ENCODE results near the gene TRIM41. TPM values are rescaled to one million over a fixed set of nuclear protein-coding genes. Genes with fewer than 3 reads are reported as not detected.

The TRIM41 gene
- polyA plus RNA-seq, 2 donors = 14.2 to 19.5 TPM

DNA sequence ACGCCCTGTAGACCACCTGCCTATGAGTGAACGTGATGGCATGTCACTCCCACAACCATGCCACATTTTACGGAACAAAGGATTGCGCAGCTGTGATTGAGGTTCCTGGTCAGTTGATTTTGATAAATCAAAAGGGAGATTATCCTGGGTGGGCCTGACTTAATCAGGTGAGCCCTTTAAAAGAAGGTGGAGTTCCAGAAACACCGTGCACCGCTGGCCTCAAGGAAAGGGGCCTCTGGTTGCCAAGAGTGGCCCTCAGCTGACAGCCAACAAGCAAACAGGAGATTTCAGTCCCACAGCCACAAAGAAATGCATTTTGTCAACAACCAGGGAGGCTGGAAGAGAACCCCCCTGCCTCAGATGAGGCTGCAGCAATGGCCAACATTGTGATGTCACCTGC lies 37.1 kb upstream of the TRIM41 start:
- WGBS, 2 donors = 82 to 85% methylated on average over 6 of the region's 6 CpGs
- peaks cover 4 to 6% of the 10 kb centered on the region in 2 donors for H3K4me1 ChIP-seq (ENCODE audit: control insufficient read depth in 2 of 2, insufficient read depth in 2 of 2, low read length in 1 of 2)

DNA sequence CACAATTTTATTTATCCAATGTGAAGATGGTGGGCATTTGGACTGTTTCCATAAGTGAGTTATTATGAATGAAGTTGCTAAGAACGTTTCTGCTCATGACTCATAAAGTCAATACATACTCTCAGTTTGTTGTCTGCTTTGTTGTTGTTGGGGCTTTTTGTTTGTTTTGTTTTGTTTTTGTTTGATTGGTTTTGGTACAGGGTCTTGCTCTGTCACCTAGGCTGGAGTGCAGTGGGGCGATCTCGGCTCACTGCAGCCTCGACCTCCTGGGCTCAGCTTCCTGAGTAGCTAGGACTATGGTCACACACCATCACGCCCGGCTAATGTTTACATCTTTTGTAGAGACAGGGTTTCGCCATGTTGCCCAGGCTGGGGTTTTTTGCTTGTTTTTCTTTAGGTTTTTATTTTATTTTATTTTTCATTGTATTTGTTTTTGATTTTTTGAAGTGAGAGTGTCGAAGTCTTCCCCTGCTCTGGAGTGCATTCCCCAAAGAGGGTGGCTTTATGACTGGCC lies 36.0 kb upstream of the TRIM41 start:
- Histone ChIP-seq H3K4me3 (ENCODE audit: low read depth in 1 of 2, low read length in 2 of 2) (no peak overlapping the region), H3K36me3 (ENCODE audit: control insufficient read depth in 2 of 2, insufficient read depth in 2 of 2, low read length in 1 of 2) (no peaks in the 10 kb centered on the region), H3K9me3 (ENCODE audit: control insufficient read depth in 2 of 2, insufficient read depth in 1 of 2, low read depth in 1 of 2, low read length in 1 of 2) (no peaks in the 10 kb centered on the region), H3K4me1 (ENCODE audit: control insufficient read depth in 2 of 2, insufficient read depth in 2 of 2, low read length in 1 of 2) (peaks cover 4 to 6% of the 10 kb centered on the region in 2 donors), H3K27ac (ENCODE audit: low read depth in 2 of 2, low read length in 1 of 2) (peak overlapping the region in 1 of 2 donors; percentile 43), H3K27me3 (ENCODE audit: control insufficient read depth in 1 of 2, insufficient read depth in 2 of 2, low read length in 2 of 2) (no peaks in the 10 kb centered on the region)
- 45 to 55% methylated on average over 8 of the region's 8 CpGs for WGBS, 2 donors

More for the DNA sequence above, 37.1 kb upstream of the TRIM41 start:
- no peaks in the 10 kb centered on the region for H3K27me3 ChIP-seq (ENCODE audit: control insufficient read depth in 1 of 2, insufficient read depth in 2 of 2, low read length in 2 of 2)
- no peak overlapping the region for H3K27ac ChIP-seq (ENCODE audit: low read depth in 2 of 2, low read length in 1 of 2)
- no peaks in the 10 kb centered on the region for H3K9me3 ChIP-seq (ENCODE audit: control insufficient read depth in 2 of 2, insufficient read depth in 1 of 2, low read depth in 1 of 2, low read length in 1 of 2)
- no peaks in the 10 kb centered on the region for H3K36me3 ChIP-seq (ENCODE audit: control insufficient read depth in 2 of 2, insufficient read depth in 2 of 2, low read length in 1 of 2)
- no peak overlapping the region for H3K4me3 ChIP-seq (ENCODE audit: low read depth in 1 of 2, low read length in 2 of 2)

DNA sequence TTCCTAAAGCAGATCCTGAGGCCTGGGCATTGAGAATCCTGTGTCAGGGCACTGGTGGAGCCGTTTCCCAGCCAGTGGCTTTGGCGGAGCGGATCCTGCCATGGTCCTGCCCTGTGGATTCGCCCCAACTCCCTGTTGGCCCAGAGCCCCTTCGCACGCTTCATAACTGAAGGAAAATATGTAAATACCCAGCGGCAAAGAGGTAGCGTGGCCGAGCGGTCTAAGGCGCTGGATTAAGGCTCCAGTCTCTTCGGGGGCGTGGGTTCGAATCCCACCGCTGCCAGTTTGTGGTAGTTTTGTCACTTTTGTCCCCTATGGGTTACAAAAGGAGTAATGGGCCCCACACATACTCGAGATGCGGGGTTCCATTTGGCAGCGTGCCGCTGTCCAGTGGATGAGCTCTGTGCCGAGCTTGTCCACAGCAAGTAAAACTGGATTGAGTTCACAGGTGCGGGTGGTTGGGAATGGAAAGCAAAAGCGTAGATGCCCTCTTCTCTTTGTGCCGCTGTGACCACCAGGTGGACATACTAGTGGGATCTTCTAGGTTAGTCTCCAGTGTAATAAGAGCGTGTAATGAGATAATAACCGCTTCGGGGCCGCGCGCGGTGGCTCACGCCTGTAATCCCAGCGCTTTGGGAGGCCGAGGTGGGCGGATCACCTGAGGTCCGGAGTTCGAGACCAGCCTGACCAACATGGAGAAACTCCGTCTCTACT lies 35.4 kb upstream of the TRIM41 start:
- Histone ChIP-seq H3K27ac (ENCODE audit: low read depth in 2 of 2, low read length in 1 of 2) (peak overlapping the region in 1 of 2 donors; percentile 43), H3K4me1 (ENCODE audit: control insufficient read depth in 2 of 2, insufficient read depth in 2 of 2, low read length in 1 of 2) (peaks cover 4 to 8% of the 10 kb centered on the region in 2 donors), H3K4me3 (ENCODE audit: low read depth in 1 of 2, low read length in 2 of 2) (no peak overlapping the region), H3K36me3 (ENCODE audit: control insufficient read depth in 2 of 2, insufficient read depth in 2 of 2, low read length in 1 of 2) (no peaks in the 10 kb centered on the region), H3K27me3 (ENCODE audit: control insufficient read depth in 1 of 2, insufficient read depth in 2 of 2, low read length in 2 of 2) (no peaks in the 10 kb centered on the region), H3K9me3 (ENCODE audit: control insufficient read depth in 2 of 2, insufficient read depth in 1 of 2, low read depth in 1 of 2, low read length in 1 of 2) (no peaks in the 10 kb centered on the region)
- 7 to 8% methylated on average over 37 of the region's 37 CpGs for WGBS, 2 donors

DNA sequence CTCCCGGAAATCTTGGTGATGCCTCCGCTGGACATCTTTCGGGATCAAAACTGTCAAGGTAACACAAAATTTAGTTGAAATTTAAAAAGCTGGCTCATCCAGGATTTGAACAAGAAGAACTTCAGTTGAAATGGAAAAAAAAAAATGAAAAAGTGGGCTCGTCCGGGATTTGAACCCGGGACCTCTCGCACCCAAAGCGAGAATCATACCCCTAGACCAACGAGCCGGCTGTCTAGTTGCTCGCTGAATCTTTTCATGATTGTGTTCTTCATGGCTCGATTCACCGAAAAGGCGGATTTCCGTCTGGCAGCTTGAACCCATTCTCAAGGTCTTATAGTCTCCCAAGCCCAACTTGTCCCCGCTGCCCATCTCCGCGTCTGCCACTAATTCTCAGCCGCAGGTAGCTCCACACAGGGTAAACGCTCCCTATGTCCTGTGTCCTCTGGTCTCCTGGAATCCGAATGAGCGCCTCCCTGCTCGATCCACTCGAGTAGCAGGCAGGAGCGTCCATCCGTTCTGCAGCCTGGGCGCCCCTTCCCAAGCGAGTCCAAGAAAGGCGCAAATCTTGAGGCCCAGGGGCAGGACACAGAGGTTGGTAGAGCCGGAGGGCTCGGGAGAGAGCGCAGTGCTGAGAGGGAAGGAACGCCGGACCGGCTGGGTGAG lies 34.2 kb upstream of the TRIM41 start:
- WGBS, 2 donors = 1% methylated on average over 34 to 35 of the region's 35 CpGs
- Histone ChIP-seq H3K4me1 (ENCODE audit: control insufficient read depth in 2 of 2, insufficient read depth in 2 of 2, low read length in 1 of 2) (peaks cover 4 to 8% of the 10 kb centered on the region in 2 donors), H3K36me3 (ENCODE audit: control insufficient read depth in 2 of 2, insufficient read depth in 2 of 2, low read length in 1 of 2) (no peaks in the 10 kb centered on the region), H3K4me3 (ENCODE audit: low read depth in 1 of 2, low read length in 2 of 2) (peak overlapping the region; percentile 74 to 81), H3K27me3 (ENCODE audit: control insufficient read depth in 1 of 2, insufficient read depth in 2 of 2, low read length in 2 of 2) (no peaks in the 10 kb centered on the region), H3K27ac (ENCODE audit: low read depth in 2 of 2, low read length in 1 of 2) (peak overlapping the region; percentile 78 to 91), H3K9me3 (ENCODE audit: control insufficient read depth in 2 of 2, insufficient read depth in 1 of 2, low read depth in 1 of 2, low read length in 1 of 2) (no peaks in the 10 kb centered on the region)

DNA sequence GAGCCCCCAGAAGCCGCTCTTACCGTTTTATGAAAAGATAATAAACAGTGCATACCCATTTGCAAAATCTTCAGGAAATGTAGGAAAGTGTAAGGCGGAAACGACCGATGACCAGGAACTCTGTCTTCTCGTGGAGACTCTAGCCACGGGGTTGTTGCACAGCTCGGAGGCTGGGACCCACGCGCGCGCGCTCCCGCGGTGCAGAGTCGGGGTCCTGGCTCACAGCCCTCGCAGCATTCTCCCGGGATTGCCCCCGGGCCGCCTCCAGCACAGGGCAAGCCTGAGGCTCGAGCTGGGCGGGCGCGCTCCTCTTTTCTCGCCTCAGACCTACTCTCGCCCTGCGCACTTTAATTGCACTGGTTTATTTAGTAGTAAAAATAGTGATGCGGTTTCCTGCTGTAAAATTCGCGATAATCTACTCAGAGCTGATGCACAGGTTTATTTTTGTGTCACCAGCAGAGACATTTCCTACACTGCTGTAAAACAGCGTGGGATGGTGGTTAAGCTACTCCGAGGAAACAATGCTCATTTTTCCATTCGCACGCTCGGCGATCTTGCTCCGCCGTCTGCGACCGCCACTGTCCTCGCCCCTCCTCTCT lies 33.6 kb upstream of the TRIM41 start:
- peak overlapping the region; percentile 45 to 79 for H3K27ac ChIP-seq (ENCODE audit: low read depth in 2 of 2, low read length in 1 of 2)
- peaks cover 4 to 8% of the 10 kb centered on the region in 2 donors for H3K4me1 ChIP-seq (ENCODE audit: control insufficient read depth in 2 of 2, insufficient read depth in 2 of 2, low read length in 1 of 2)
- no peaks in the 10 kb centered on the region for H3K9me3 ChIP-seq (ENCODE audit: control insufficient read depth in 2 of 2, insufficient read depth in 1 of 2, low read depth in 1 of 2, low read length in 1 of 2)
- WGBS, 2 donors = 0% methylated on average over 41 of the region's 41 CpGs
- H3K4me3 ChIP-seq (ENCODE audit: low read depth in 1 of 2, low read length in 2 of 2) = peak overlapping the region; percentile 74 to 81
- no peaks in the 10 kb centered on the region for H3K27me3 ChIP-seq (ENCODE audit: control insufficient read depth in 1 of 2, insufficient read depth in 2 of 2, low read length in 2 of 2)
- H3K36me3 ChIP-seq (ENCODE audit: control insufficient read depth in 2 of 2, insufficient read depth in 2 of 2, low read length in 1 of 2) = peaks cover 0 to 2% of the 10 kb centered on the region in 2 donors

DNA sequence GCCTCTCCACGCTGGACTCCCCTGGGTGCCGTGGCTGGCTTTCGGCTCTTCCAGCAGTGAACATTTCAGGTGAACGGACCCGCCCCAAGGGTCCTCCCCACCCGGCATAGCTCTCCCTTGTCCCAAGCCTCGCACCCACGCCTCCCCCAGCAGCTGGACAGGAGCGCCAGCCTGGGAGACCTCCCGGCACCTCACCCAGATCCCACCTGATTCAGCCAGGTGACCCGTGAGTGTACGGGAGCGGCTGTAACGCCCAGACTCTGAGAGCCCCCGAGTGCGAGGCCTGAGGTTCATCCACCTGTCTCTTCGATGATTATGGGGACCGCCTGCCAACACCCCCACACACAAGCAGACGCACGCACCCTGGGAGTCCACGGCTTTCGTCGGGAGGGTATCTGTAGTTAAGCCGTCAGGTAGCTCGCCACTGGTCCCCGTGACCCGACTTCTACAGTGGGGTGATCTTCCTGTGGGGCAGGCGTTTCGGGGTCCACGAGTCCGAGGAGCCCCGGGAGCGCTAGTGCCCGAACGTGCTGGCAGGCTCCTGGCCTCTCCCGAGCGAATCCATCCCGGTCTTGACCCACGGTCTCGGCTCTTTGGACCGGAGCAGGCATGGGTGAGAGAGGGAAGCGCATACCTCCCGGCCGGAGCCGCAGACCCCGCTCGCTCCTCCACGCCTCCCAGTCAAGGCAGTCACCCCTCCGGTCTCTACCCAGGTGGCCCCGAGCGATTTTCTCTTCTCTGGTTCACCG lies 32.9 kb upstream of the TRIM41 start:
- peaks cover 4 to 6% of the 10 kb centered on the region in 2 donors for H3K4me1 ChIP-seq (ENCODE audit: control insufficient read depth in 2 of 2, insufficient read depth in 2 of 2, low read length in 1 of 2)
- 0 to 1% methylated on average over 52 of the region's 52 CpGs for WGBS, 2 donors

DNA sequence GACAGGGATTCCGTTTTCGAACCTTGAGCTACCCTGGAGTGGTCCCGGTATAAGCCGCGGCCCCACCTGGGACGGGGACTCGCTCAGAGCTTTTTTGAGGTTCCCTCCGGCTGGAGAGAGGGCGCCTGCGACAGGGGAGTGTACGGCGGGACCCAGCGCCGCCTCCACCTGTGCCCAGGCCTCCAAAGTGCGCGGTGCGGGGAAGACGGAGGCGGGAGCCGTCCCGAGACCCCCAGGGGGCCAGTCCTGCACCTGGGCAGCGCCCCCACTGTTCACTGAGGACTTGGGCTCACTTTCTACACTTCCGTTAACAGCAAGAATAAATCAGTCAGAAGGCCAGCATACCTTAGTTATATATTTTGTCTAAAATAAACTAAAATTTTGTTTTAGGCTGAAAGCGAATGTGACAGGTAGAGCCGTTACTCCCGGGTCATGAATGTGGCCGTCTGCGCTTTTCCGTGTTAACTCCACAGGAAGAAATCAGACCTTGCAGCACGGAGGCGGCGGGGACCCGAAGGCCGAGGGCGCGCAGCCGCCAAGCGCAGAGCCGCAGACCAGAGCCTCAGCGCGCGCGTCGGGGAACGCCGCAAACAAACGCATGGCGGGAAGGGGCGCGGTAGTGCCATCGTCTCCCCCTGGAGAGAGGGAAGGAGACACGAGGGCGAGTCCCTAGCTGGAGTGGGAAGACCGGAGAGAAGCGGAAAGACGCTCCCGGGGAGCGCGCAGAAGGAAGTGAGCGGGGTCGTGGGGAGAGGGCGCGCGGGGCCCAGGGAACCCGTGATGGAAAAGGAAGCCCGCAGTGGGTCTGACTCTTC lies 32.2 kb upstream of the TRIM41 start:
- 0% methylated on average over 66 of the region's 66 CpGs for WGBS, 2 donors
- Histone ChIP-seq H3K27ac (ENCODE audit: low read depth in 2 of 2, low read length in 1 of 2) (peak overlapping the region; percentile 75 to 83), H3K4me1 (ENCODE audit: control insufficient read depth in 2 of 2, insufficient read depth in 2 of 2, low read length in 1 of 2) (peaks cover 4 to 6% of the 10 kb centered on the region in 2 donors), H3K27me3 (ENCODE audit: control insufficient read depth in 1 of 2, insufficient read depth in 2 of 2, low read length in 2 of 2) (no peaks in the 10 kb centered on the region), H3K9me3 (ENCODE audit: control insufficient read depth in 2 of 2, insufficient read depth in 1 of 2, low read depth in 1 of 2, low read length in 1 of 2) (no peaks in the 10 kb centered on the region), H3K36me3 (ENCODE audit: control insufficient read depth in 2 of 2, insufficient read depth in 2 of 2, low read length in 1 of 2) (peaks cover 0 to 10% of the 10 kb centered on the region in 2 donors), H3K4me3 (ENCODE audit: low read depth in 1 of 2, low read length in 2 of 2) (peak overlapping the region; percentile 74 to 81)

More for the DNA sequence above, 32.9 kb upstream of the TRIM41 start:
- H3K27ac ChIP-seq (ENCODE audit: low read depth in 2 of 2, low read length in 1 of 2) = peak overlapping the region; percentile 43 to 83
- H3K27me3 ChIP-seq (ENCODE audit: control insufficient read depth in 1 of 2, insufficient read depth in 2 of 2, low read length in 2 of 2) = no peaks in the 10 kb centered on the region
- peak overlapping the region; percentile 74 to 81 for H3K4me3 ChIP-seq (ENCODE audit: low read depth in 1 of 2, low read length in 2 of 2)
- peaks cover 0 to 5% of the 10 kb centered on the region in 2 donors for H3K36me3 ChIP-seq (ENCODE audit: control insufficient read depth in 2 of 2, insufficient read depth in 2 of 2, low read length in 1 of 2)
- no peaks in the 10 kb centered on the region for H3K9me3 ChIP-seq (ENCODE audit: control insufficient read depth in 2 of 2, insufficient read depth in 1 of 2, low read depth in 1 of 2, low read length in 1 of 2)

DNA sequence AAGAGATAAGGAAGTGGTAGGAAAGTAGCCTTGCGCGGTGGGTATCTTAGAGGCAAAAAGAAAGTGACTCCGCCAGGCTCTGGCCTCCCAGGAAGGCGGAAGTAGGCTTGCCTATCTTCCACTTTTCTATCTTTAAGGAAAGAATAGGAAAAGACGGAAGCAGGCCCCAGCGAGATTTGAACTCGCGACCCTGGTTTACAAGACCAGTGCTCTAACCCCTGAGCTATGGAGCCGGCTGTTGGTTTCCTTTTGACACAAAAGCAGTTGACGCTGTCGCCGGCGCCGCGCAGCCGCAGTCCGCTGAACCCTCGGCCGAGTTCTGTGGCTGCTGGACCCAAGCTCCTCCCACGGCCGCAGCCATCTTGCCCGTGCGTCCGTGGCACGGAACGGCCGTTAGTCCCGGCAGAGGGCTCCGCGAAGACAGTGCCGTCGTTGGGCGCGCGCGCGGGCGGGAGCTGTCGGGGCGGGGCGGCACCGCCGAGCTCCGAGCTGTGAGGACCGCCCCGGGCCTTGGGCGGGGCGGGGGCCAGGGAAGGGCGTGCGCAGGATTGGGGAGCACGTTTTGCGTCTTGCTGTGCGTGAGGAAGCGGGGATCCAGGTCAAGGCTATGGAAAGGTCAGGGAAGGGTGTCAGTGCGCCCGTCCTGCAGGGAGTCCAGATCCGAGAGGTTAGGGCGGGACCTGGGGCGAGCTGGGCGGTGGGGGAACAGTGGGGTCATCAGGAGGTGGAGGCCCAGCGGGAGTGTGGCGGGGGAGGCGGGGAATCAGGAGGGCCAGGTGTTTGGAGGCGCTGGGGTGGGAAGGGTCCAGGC lies 31.4 kb upstream of the TRIM41 start:
- H3K4me1 ChIP-seq (ENCODE audit: control insufficient read depth in 2 of 2, insufficient read depth in 2 of 2, low read length in 1 of 2) = peaks cover 4 to 6% of the 10 kb centered on the region in 2 donors
- peaks cover 0 to 10% of the 10 kb centered on the region in 2 donors for H3K36me3 ChIP-seq (ENCODE audit: control insufficient read depth in 2 of 2, insufficient read depth in 2 of 2, low read length in 1 of 2)
- H3K27ac ChIP-seq (ENCODE audit: low read depth in 2 of 2, low read length in 1 of 2) = peak overlapping the region; percentile 89 to 92
- H3K4me3 ChIP-seq (ENCODE audit: low read depth in 1 of 2, low read length in 2 of 2) = peak overlapping the region; percentile 74 to 81
- no peaks in the 10 kb centered on the region for H3K9me3 ChIP-seq (ENCODE audit: control insufficient read depth in 2 of 2, insufficient read depth in 1 of 2, low read depth in 1 of 2, low read length in 1 of 2)
- H3K27me3 ChIP-seq (ENCODE audit: control insufficient read depth in 1 of 2, insufficient read depth in 2 of 2, low read length in 2 of 2) = no peaks in the 10 kb centered on the region
- 1% methylated on average over 64 of the region's 64 CpGs for WGBS, 2 donors
